CD4-positive, alpha-beta T cell treated with Interleukin-2 at 100 ng/mL for 4 hours (primary cell): ENCODE results near the gene ATF6.

Experiments
- DNase-seq: peaks from one replicate; pipeline ENCODE4 v3.0.0-alpha.2; 2020; ENCODE audit warnings: low spot score

The ATF6 gene

DNA sequence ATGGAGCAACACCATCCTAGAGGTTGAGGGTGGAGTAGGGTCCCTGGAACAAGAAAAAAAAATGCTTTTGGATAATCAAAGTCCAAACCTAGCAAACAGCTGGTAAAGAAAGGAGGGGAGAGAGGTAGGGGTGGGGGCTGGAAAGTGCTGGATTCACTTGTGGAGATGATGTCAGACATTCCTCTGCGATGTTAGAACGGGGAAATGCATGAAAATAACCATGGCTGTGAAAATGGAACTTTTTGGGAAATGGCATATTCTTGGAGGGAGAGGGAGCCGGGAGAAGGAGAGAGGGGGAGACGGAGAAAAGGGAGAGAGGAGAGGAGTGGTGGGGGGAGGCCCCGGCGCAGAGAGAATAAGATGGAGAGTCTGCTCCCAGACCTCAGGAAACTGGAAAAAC lies 203.9 kb downstream of the ATF6 start:
- DNase-seq, result no peak

DNA sequence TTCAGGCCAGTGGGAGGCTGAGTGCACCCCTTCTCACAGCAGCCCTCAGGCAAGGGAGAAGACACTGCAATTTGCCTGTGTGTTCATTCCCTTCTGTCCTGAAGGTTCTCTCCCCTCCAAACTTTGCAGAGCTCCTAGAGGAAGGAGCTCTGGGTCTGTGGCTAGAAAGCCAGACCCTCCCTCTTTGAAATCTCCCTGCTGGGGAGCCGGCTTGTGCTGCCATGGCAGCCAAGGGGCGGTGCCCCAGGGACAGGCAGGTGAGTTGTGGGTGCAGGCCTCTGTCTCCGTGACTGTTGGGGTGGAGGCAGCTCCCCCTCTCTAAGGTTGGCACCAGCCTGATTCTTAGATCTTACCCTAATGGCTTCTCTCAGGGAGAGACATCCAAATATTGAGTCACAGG lies 204.5 kb downstream of the ATF6 start:
- DNase-seq, result no peak

- DNase-seq, result no peak
Observed at GRCh38 chr1:161972828-161973227, 206.7 kb downstream of the ATF6 start.

- no peak for DNase-seq
Observed at GRCh38 chr1:161973924-161974845, 208.1 kb downstream of the ATF6 start.

GRCh38 chr1:161978011-161978790 lies 212.1 kb downstream of the ATF6 start:
- no peak for DNase-seq

GRCh38 chr1:161981126-161981525 lies 215.0 kb downstream of the ATF6 start:
- no peak for DNase-seq

GRCh38 chr1:161981735-161982506 lies 215.8 kb downstream of the ATF6 start:
- no peak for DNase-seq

DNA sequence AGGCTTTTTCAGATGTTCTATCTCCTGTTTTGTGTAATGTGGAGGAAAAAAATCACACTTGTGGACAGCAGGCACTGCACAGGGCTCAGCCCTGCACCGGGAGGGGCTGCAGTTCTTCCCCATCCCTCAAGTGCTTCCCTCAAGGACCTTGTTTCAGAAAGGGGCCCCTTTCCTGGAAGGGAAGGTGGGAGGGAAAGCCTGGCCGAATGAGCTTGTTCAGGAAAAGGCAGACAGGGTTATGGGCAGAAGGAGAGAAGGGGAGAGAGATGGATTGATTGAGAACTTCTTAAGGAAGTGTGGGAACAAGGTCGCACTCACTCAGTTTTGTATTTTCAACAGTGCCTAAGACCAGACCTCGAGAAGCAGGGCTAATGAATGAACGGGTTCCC lies 216.4 kb downstream of the ATF6 start:
- no peak for DNase-seq

- no peak for DNase-seq
Observed at GRCh38 chr1:161982917-161983316, 216.8 kb downstream of the ATF6 start.

- no peak for DNase-seq
Observed at GRCh38 chr1:161983725-161984124, 217.6 kb downstream of the ATF6 start.

DNA sequence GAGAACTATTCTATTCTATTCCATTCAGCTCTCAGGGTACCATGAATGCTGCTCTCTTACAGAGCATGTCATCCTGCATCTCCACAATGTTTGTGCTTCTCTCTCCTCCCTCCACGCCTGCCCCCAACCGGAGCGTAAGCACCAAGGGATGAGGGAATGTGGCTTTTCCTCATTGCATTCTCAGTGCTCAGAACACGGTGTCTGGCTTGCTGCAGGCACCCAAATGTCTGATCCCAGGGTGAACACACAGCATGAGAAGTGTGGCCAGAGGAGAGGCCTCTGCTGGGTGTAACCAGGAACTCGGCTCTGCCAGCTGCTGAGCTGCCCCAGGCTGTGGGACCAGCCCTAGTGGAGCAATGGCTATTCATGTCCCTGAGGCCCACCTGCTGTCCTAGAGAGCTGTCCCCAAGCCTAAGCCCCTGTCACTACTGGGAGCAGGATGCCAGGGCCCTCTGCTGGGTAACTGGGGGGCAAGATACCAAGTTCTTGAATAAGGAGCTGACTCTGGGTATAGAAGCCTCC lies 219.2 kb downstream of the ATF6 start:
- DNase-seq, result no peak

DNA sequence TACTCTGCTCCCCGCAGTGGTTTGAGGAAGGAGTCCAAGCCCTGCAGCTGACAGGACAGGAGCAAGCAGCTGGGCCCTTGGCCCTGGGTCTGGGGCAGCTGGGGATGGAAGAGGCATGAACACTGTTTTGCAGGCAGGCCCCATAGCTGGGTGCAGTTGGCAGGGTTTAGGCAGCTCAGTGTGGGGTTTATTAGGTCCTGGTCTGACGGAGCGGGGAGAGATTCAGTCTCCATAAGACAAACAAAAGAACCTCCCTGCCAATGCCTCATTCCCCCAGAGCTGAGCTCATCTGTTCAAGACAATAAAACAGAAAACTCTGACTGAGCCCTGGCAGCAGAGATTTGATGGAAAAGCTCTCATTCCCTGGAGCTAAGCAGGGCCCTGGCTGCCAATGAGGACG lies 220.2 kb downstream of the ATF6 start:
- DNase-seq, result no peak

- no peak for DNase-seq
Observed at GRCh38 chr1:161987303-161987702, 221.2 kb downstream of the ATF6 start.

- no peak for DNase-seq
Observed at GRCh38 chr1:161987872-161988271, 221.8 kb downstream of the ATF6 start.

GRCh38 chr1:161988413-161988812 lies 222.3 kb downstream of the ATF6 start:
- no peak for DNase-seq

GRCh38 chr1:161989108-161989507 lies 223.0 kb downstream of the ATF6 start:
- no peak for DNase-seq

DNA sequence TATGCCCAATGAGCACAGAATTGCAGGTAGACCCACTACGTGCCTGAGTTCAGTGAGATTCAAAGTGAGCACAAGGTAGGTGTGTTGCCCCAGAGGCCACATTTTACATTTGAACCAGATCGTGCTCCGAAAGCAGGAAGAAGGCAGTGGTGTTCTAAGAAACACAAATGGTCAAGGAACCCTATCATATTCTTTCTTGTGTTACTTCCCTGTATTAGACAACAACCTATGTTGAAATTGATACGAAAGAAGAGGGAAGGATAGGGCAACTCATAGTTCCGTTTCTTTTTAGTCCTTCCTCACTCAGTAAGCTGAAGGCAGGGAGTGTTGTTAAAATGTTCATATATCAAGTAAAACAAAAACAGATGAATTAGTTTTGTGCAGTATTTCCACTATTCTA lies 223.7 kb downstream of the ATF6 start:
- DNase-seq, result no peak

DNA sequence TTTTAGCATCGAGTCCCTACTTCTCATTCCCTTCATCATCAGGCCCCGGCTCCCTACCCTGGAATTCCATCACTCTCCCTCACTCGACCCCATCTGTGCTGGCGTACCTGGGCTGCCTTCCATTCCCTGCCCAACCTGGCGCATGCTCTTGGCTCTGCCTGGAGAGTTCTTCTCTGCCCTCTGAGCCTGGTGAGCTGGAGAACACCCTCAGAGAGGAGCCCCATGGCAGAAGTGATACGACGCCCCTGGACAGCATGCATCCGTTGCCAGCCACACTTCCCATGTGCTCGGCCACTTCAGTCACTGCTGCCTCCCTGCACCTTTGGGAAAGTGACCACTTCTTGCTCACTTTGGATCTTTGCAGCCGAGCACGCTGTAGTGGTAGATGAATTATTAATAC lies 227.5 kb downstream of the ATF6 start:
- DNase-seq, result no peak

- DNase-seq, result no peak
Observed at GRCh38 chr1:161994175-161994668, 228.1 kb downstream of the ATF6 start.

DNA sequence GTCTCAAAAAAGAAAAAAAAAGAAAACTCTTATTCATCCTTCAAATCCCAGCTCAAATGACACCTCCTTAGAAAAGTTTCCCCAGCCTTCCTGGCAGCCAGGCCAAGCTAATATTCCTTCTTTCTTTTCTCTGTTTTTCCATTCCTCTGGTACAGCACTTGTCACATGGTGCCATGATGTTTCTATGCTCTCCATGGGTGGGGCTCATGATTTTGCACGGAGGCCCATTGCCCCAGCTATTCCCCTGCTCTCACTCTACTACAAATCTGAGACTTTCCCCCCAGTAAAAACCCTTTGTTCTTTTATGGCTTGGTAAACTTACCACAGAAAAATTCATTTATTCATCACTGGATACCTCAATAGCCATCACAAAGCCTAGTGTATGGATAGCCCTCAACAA lies 231.0 kb downstream of the ATF6 start:
- DNase-seq, result no peak

DNA sequence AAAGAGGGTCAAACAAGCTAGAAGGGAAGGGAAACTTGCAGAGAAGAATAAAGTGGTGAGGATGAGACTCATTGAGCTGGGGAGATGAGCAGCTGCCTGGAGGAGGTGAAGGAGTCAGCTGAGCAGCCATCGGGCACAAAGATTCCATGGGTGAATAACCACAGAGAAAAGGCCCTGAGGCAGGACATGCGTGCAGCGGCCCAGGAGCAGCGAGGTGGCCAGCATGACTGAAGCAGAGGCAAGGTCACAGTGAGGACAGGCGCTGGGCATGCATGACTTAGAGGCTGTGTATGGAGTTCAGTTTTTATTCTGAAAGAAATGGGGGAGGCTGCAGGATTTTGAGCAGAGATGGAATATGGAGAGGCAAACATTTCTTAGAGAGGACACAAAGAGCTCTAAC lies 232.7 kb downstream of the ATF6 start:
- DNase-seq, result no peak
